Thymus (tissue), 11 donors: Measurements from ENCODE around the gene TRIP12. TPM values are rescaled to one million over a fixed set of nuclear protein-coding genes. Genes with fewer than 3 reads are reported as not detected.

Experiments used
- DNase-seq, 9 donors: peaks; one replicate each; pipeline ENCODE4 v3.0.0-alpha.2; 2013; ENCODE audit warnings: low spot score in 9 of 9, low read depth in 6 of 9, missing footprints in 1 of 9
- H3K27ac ChIP-seq, 2 donors: one replicate each; pipeline ENCODE4 v1.5.1; 2013; ENCODE audit warnings: control low read depth in 1 of 2, low read depth in 1 of 2, low read length in 1 of 2, mild to moderate bottlenecking in 1 of 2, moderate library complexity in 1 of 2
- H3K27me3 ChIP-seq, 2 donors: one replicate each; pipeline ENCODE4 v1.5.1; 2013; ENCODE audit warnings: low read length in 1 of 2; ENCODE audit not compliant: control insufficient read depth in 2 of 2, insufficient read depth in 1 of 2
- H3K36me3 ChIP-seq, 2 donors: one replicate each; pipeline ENCODE4 v1.5.1; 2013; ENCODE audit warnings: low read length in 1 of 2, mild to moderate bottlenecking in 1 of 2, moderate library complexity in 1 of 2; ENCODE audit not compliant: control insufficient read depth in 2 of 2, insufficient read depth in 2 of 2
- H3K4me1 ChIP-seq, 2 donors: one replicate each; pipeline ENCODE4 v1.5.1; 2013; ENCODE audit warnings: low read length in 2 of 2; ENCODE audit not compliant: control insufficient read depth in 2 of 2, insufficient read depth in 2 of 2
- H3K4me3 ChIP-seq, 2 donors: one replicate each; pipeline ENCODE4 v1.5.1; 2013; ENCODE audit warnings: low read length in 2 of 2, control low read depth in 1 of 2, mild to moderate bottlenecking in 1 of 2
- H3K9me3 ChIP-seq, 2 donors: one replicate each; pipeline ENCODE4 v1.5.1; 2013; ENCODE audit warnings: low read length in 1 of 2, mild to moderate bottlenecking in 1 of 2; ENCODE audit not compliant: control insufficient read depth in 2 of 2, insufficient read depth in 1 of 2
- WGBS: extraction: QIAGEN DNeasy Blood & Tissue Kit; methylation state at CpG from one replicate; pipeline ENCODE4 v1.1.7; 2013; 5-methylcytosine and 5-hydroxymethylcytosine counted together
- polyA plus RNA-seq: library from polyadenylated mRNA; stranded (reverse); fragments of 200-250 nt; gene quantifications from one replicate; pipeline ENCODE4 v1.2.3, GENCODE V29; 2013
- total RNA-seq: library from RNA; stranded (reverse); fragments of 120-200 nt; gene quantifications from one replicate; pipeline ENCODE4 v1.2.4, GENCODE V29; 2013
- donor health status: healthy.

The TRIP12 gene
- total and polyA plus RNA-seq, 2 donors = 37.7 to 119 TPM

DNA sequence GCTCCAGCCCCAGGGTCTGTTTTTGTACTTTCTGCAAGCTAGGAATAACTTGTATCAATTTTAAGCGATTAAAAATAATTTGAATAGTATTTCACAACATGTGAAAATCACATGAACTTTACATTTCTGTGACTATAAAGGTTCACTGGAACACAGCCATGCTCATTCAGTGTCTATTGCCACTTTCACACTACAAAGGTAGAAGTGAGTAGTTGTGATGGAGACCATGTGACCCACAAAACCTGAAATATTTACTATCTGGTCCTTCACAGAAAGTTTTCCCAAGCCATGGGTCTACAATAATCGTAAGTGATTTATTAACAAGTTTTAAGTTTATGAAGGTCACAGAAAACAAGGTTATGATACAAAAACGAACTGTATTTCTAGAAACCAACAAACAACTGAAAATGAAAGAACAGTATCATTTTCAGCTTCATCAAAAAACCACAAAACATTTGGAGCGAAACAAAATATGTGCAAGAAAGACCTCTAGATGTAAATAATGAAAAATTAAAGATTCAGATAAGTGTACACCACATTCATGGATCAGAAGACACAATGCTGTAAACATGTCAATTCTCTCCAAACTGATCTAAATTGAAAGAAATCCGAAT lies 138.6 kb downstream of the TRIP12 start:
- H3K36me3 ChIP-seq = peaks cover 22 to 62% of the 10 kb centered on the region in 2 donors
- 92% methylated on average over 5 of the region's 5 CpGs for WGBS
- no peak overlapping the region for H3K27ac ChIP-seq

GRCh38 chr2:229780856-229781773 lies 140.7 kb downstream of the TRIP12 start:
- no peak overlapping the region for H3K27ac ChIP-seq
- peak in 8 of 9 donors; percentile 3 to 53 (median 22) for DNase-seq

More for the DNA sequence above, 138.6 kb downstream of the TRIP12 start:
- no peak overlapping the region for H3K4me3 ChIP-seq
- no peaks in the 10 kb centered on the region for H3K4me1 ChIP-seq
- no peaks in the 10 kb centered on the region for H3K9me3 ChIP-seq
- DNase-seq = no peak
- no peaks in the 10 kb centered on the region for H3K27me3 ChIP-seq

GRCh38 chr2:229779650-229780049 lies 142.2 kb downstream of the TRIP12 start:
- Histone ChIP-seq H3K4me3 (no peak overlapping the region), H3K4me1 (no peaks in the 10 kb centered on the region), H3K36me3 (peaks cover 27 to 74% of the 10 kb centered on the region in 2 donors), H3K27me3 (no peaks in the 10 kb centered on the region), H3K27ac (no peak overlapping the region), H3K9me3 (no peaks in the 10 kb centered on the region)
- WGBS = 92% methylated on average over 3 of the region's 3 CpGs
- DNase-seq = no peak

More at GRCh38 chr2:229780856-229781773, 140.7 kb downstream of the TRIP12 start:
- peaks cover 27 to 74% of the 10 kb centered on the region in 2 donors for H3K36me3 ChIP-seq
- no peak overlapping the region for H3K4me3 ChIP-seq
- no peaks in the 10 kb centered on the region for H3K4me1 ChIP-seq
- H3K9me3 ChIP-seq = no peaks in the 10 kb centered on the region
- no peaks in the 10 kb centered on the region for H3K27me3 ChIP-seq

DNA sequence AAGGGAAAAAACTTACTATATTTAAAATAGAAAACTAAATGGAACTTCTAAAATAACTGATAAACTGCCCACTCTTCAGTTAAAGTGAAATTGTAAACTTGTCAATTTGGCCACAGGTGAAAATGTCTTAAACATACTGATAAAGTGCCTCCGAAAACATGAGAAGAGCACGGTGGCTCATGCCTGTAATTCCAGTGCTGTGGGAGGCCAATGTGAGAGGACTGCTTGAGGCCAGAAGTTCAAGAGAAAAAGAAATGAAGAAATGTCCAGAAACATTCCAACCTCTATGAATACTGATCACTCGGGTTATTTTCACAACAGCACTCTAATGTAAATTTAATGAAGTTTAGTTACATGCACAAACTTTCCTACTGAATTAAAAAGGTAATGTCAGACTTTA lies 144.1 kb downstream of the TRIP12 start:
- H3K27ac ChIP-seq = no peak overlapping the region
- no peaks in the 10 kb centered on the region for H3K9me3 ChIP-seq
- WGBS = 97% methylated on average over 3 of the region's 3 CpGs
- DNase-seq = no peak
- H3K27me3 ChIP-seq = no peaks in the 10 kb centered on the region
- no peaks in the 10 kb centered on the region for H3K4me1 ChIP-seq
- peaks cover 41 to 85% of the 10 kb centered on the region in 2 donors for H3K36me3 ChIP-seq
- H3K4me3 ChIP-seq = no peak overlapping the region

DNA sequence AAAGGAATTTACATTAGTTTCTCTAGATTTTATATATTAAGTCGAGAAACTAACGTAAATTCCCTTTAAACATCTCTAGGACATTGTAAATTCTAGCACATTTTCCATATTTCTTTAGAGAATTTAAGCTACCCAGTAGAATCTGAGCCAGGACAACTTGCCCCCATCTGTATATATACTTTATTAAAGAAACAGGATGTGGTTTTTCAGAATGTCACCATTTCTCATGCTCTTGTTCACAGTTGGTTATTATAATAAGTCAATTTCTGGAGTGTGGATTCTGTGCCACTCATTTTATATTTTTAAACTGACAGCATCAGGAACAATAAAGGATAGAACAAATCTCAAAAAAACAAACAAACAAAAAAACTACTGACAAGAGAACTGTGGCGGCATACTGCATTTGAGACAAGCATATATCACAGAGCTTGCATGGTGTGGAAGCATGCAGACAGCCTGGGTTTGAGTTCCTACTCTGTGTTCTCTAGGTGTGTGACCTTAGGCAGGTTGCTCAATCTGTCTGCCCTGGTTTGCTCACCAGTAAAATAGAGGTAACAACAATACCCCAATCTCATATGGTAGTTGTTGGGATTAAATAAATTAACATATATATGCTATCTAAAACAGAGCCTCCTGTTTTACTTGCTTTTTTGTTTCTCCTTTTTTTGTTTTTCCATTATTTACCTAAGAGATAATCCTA lies 146.0 kb downstream of the TRIP12 start:
- 88% methylated on average over 3 of the region's 3 CpGs for WGBS
- H3K27ac ChIP-seq = peak overlapping the region in 1 of 2 donors; percentile 3
- peak in 3 of 9 donors; percentile 3 to 24 (median 6) for DNase-seq
- H3K27me3 ChIP-seq = no peaks in the 10 kb centered on the region
- no peaks in the 10 kb centered on the region for H3K9me3 ChIP-seq
- peaks cover 50 to 89% of the 10 kb centered on the region in 2 donors for H3K36me3 ChIP-seq
- no peaks in the 10 kb centered on the region for H3K4me1 ChIP-seq
- H3K4me3 ChIP-seq = no peak overlapping the region

GRCh38 chr2:229774237-229774636 lies 147.6 kb downstream of the TRIP12 start:
- Histone ChIP-seq H3K27ac (no peak overlapping the region), H3K4me3 (no peak overlapping the region), H3K27me3 (no peaks in the 10 kb centered on the region), H3K4me1 (no peaks in the 10 kb centered on the region), H3K36me3 (peaks cover 54 to 88% of the 10 kb centered on the region in 2 donors), H3K9me3 (no peaks in the 10 kb centered on the region)
- DNase-seq = no peak
- WGBS = 96% methylated on average over 1 of the region's 1 CpG

DNA sequence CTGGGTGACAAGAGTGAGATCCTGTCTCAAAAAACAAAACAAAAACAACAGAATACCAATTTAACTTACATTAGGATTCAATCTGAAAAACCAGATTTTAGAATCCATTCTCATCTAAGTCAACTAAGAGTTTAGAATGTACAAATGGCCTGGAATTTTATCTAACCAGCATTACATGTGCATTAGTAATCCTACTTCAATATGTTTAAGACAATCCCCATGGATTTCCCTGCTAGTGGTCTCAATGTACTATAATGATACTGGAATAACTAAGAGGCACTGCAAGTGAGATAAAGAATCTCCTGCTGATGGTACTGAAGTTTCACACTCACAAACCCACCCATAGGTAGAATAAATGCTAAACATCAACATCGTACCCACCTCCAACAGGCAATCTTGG lies 153.6 kb downstream of the TRIP12 start:
- peaks cover 51 to 81% of the 10 kb centered on the region in 2 donors for H3K36me3 ChIP-seq

DNA sequence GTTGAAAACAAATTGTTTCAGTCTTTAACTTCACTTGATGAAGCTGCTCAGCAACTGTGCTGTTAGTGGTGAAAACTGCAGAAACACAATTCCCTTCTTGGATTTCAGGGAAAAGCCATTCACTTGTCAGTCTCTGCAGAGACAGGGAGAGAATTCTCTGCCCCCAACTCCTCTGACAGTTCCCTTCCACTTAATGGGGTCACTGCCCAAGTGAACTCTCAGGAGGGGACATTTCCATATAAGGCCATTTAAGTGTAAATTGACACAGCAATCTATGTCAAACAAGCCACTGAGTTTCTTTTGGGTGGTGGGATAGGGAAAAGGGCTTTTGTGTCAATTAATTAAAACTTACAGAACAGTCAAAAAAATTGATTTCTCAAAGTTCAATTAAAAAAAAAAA lies 156.1 kb downstream of the TRIP12 start:
- no peak overlapping the region for H3K27ac ChIP-seq
- no peaks in the 10 kb centered on the region for H3K27me3 ChIP-seq
- H3K36me3 ChIP-seq = peaks cover 37 to 62% of the 10 kb centered on the region in 2 donors
- no peak for DNase-seq
- no peaks in the 10 kb centered on the region for H3K9me3 ChIP-seq
- H3K4me1 ChIP-seq = no peaks in the 10 kb centered on the region
- H3K4me3 ChIP-seq = no peak overlapping the region

More for the DNA sequence above, 153.6 kb downstream of the TRIP12 start:
- Histone ChIP-seq H3K9me3 (no peaks in the 10 kb centered on the region), H3K4me1 (no peaks in the 10 kb centered on the region), H3K27ac (no peak overlapping the region), H3K27me3 (no peaks in the 10 kb centered on the region), H3K4me3 (no peak overlapping the region)
- 98% methylated on average over 1 of the region's 1 CpG for WGBS
- no peak for DNase-seq

GRCh38 chr2:229761663-229762062 lies 160.1 kb downstream of the TRIP12 start:
- H3K9me3 ChIP-seq = no peaks in the 10 kb centered on the region
- 95% methylated on average over 1 of the region's 1 CpG for WGBS
- no peak overlapping the region for H3K27ac ChIP-seq
- no peaks in the 10 kb centered on the region for H3K4me1 ChIP-seq
- peaks cover 10 to 31% of the 10 kb centered on the region in 2 donors for H3K36me3 ChIP-seq
- no peak for DNase-seq
- no peaks in the 10 kb centered on the region for H3K27me3 ChIP-seq
- H3K4me3 ChIP-seq = no peak overlapping the region
